ENCODE measurements around the gene BPI.

DNA sequence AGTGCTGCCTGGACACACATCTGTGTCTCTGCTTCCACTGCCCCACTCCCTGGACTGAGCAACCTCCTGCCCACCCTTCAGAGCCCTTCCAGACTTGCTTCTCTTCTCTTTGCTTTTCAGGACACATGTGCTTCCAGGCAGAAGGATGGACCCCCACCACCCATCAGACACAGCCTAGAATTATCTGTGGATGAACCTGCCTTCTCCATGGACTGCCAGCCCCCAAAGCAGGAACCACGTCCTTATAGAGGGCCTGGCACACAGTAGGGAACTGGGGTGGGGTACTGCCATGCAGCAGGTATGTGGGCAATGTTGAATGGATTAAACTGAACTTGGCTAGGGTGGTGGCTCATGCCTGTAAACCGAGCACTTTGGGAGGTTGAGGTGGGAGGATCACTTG, 47.0 kb upstream of the BPI start:
- TF ChIP-seq, protein P1, sequence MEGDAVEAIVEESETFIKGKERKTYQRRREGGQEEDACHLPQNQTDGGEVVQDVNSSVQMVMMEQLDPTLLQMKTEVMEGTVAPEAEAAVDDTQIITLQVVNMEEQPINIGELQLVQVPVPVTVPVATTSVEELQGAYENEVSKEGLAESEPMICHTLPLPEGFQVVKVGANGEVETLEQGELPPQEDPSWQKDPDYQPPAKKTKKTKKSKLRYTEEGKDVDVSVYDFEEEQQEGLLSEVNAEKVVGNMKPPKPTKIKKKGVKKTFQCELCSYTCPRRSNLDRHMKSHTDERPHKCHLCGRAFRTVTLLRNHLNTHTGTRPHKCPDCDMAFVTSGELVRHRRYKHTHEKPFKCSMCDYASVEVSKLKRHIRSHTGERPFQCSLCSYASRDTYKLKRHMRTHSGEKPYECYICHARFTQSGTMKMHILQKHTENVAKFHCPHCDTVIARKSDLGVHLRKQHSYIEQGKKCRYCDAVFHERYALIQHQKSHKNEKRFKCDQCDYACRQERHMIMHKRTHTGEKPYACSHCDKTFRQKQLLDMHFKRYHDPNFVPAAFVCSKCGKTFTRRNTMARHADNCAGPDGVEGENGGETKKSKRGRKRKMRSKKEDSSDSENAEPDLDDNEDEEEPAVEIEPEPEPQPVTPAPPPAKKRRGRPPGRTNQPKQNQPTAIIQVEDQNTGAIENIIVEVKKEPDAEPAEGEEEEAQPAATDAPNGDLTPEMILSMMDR (IDR thresholded peaks at IDR 0.05), result no peak
- TF ChIP-seq EZH2phosphoT487 (IDR thresholded peaks at IDR 0.05) (no peak), EZH2 (IDR thresholded peaks at IDR 0.05) (no peak)
